A673 (cell line): Measurements from ENCODE around the gene ATF5. TPM values are rescaled to one million over a fixed set of nuclear protein-coding genes. Genes with fewer than 3 reads are reported as not detected.

Source experiments
- BruUV-seq: library from RNA; stranded (reverse); fragments of 400-500 nt; replicated peaks from 2 replicates; lab custom pipeline; 2021; lab: Mats Ljungman, UMichigan
- CTCF ChIA-PET: fragments of 300-600 bp; sonication (Branson Sonifier 250); formaldehyde crosslinking; loops from one replicate; lab custom pipeline; 2022; ENCODE audit warnings: antibody characterized with exemption; lab: Charles Lee
- POLR2A ChIA-PET: fragments of 300-600 bp; sonication (Branson Sonifier 250); formaldehyde crosslinking; loops from one replicate; lab custom pipeline; 2022; ENCODE audit warnings: antibody characterized with exemption; ENCODE audit not compliant: low non-redundant PET; lab: Charles Lee
- DNase-seq: peaks from one replicate; pipeline ENCODE4 v3.0.0-alpha.2; 2015; ENCODE audit warnings: low spot score
- H3K27ac ChIP-seq: fragments of 200-600 bp; sonication (generic); 2 replicates; pipeline ENCODE4 v1.5.1; 2016; ENCODE audit warnings: mixed run types, low read depth, mild to moderate bottlenecking, mixed read lengths, antibody characterized with exemption, low read length; ENCODE audit not compliant: poor library complexity, severe bottlenecking
- H3K27me3 ChIP-seq: fragments of 200-600 bp; sonication (generic); replicated peaks from 2 replicates; pipeline ENCODE4 v1.6.1; 2017; ENCODE audit warnings: mixed run types, low read depth, mild to moderate bottlenecking, mixed read lengths, antibody characterized with exemption, low read length; ENCODE audit not compliant: insufficient read depth, poor library complexity
- H3K36me3 ChIP-seq: fragments of 200-600 bp; sonication (generic); 2 replicates; pipeline ENCODE4 v1.6.1; 2016; ENCODE audit warnings: mixed run types, mild to moderate bottlenecking, mixed read lengths, antibody characterized with exemption, low read length; ENCODE audit not compliant: insufficient read depth, poor library complexity, severe bottlenecking
- H3K4me1 ChIP-seq: fragments of 200-600 bp; sonication (generic); 2 replicates; pipeline ENCODE4 v1.6.1; 2017; ENCODE audit warnings: mixed run types, mild to moderate bottlenecking, mixed read lengths, antibody characterized with exemption, low read length; ENCODE audit not compliant: insufficient read depth, poor library complexity, severe bottlenecking
- H3K4me3 ChIP-seq: fragments of 200-600 bp; sonication (generic); 2 replicates; pipeline ENCODE4 v1.5.1; 2016; ENCODE audit warnings: low read depth, mixed run types, mild to moderate bottlenecking, mixed read lengths, low read length; ENCODE audit not compliant: poor library complexity, severe bottlenecking
- H3K9me3 ChIP-seq: fragments of 200-600 bp; sonication (generic); 2 replicates; pipeline ENCODE4 v1.6.1; 2016; ENCODE audit warnings: mixed run types, low read depth, mild to moderate bottlenecking, mixed read lengths, antibody characterized with exemption, low read length; ENCODE audit not compliant: poor library complexity, severe bottlenecking
- EZH2 ChIP-seq: fragments of 200-600 bp; sonication (generic); IDR thresholded peaks from 2 replicates; pipeline ENCODE4 v1.6.1; 2017; ENCODE audit warnings: borderline replicate concordance, low read depth, mild to moderate bottlenecking, mixed read lengths, antibody characterized with exemption, low read length; ENCODE audit not compliant: poor library complexity, severe bottlenecking
- intact Hi-C: fragments of 100-400 bp; cut with micrococcal nuclease; formaldehyde crosslinking; loops from one replicate; pipeline ENCODE4 v1.10.0; 2022; ENCODE audit not compliant: unreplicated experiment
- total RNA-seq: library from RNA; stranded (reverse); gene quantifications from 2 replicates; pipeline ENCODE4 v1.2.3, GENCODE V29; 2021
- TF ChIP-seq, protein P1 (sequence below): fragments of 300-800, 200-600 bp; sonication (generic); conservative IDR thresholded peaks from 2 replicates; pipeline ENCODE4 v1.5.1; 2017; ENCODE audit warnings: low read depth, mild to moderate bottlenecking, antibody characterized with exemption, low read length, moderate library complexity, mixed read lengths

The ATF5 gene
- total RNA-seq, 1 experiment from 2014 or later: 302 TPM

DNA sequence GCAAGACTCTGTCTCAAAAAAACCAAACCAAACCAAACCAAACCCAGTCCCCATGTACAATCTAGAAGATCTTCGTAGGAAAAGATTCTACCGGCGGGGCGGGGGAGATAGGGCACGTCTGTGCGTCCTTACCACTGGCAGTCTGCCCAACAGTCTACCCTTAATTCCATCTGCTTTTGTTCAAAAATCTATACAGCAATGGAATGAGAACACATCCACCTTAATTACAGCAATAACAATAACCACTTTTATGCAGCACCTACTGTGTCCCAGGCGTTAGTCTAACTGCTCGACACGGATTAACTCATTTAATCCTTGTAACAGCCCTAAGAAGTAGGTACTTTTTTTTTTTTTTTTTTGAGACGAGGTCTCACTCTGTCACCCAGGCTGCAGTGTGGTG is 2.5 kb upstream of the ATF5 start:
- no peak for TF ChIP-seq EZH2
- TF ChIP-seq, protein P1, sequence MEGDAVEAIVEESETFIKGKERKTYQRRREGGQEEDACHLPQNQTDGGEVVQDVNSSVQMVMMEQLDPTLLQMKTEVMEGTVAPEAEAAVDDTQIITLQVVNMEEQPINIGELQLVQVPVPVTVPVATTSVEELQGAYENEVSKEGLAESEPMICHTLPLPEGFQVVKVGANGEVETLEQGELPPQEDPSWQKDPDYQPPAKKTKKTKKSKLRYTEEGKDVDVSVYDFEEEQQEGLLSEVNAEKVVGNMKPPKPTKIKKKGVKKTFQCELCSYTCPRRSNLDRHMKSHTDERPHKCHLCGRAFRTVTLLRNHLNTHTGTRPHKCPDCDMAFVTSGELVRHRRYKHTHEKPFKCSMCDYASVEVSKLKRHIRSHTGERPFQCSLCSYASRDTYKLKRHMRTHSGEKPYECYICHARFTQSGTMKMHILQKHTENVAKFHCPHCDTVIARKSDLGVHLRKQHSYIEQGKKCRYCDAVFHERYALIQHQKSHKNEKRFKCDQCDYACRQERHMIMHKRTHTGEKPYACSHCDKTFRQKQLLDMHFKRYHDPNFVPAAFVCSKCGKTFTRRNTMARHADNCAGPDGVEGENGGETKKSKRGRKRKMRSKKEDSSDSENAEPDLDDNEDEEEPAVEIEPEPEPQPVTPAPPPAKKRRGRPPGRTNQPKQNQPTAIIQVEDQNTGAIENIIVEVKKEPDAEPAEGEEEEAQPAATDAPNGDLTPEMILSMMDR: no peak
- Histone ChIP-seq H3K4me3 (no peak overlapping the region), H3K9me3 (no peaks in the 10 kb centered on the region), H3K36me3 (peaks cover 64% of the 10 kb centered on the region), H3K4me1 (peaks cover 46% of the 10 kb centered on the region), H3K27me3 (no peaks in the 10 kb centered on the region), H3K27ac (peak overlapping the region; percentile 100)
- POLR2A ChIA-PET: interaction anchor here (1.0 kb wide), 1 partner anchor 50 kb away, joined by 5 read pairs; the partner anchor contains the start of gene AKT1S1
- DNase-seq: no peak
- BruUV-seq: no TSS peak
- intact Hi-C loops: loop anchor here (10.0 kb wide), 1 partner anchor 162 kb away; the partner anchor contains the start of genes AP2A1 and TSKS
- CTCF ChIA-PET: no interaction called here

- TF ChIP-seq EZH2: no peak
- TF ChIP-seq, protein P1: no peak
- POLR2A ChIA-PET: interaction anchor here (0.5 to 0.6 kb wide), 2 partner anchors 36 to 153 kb away, joined by 3 to 12 read pairs; no protein-coding TSS in a partner anchor
- peak overlapping the region; percentile 100 for H3K27ac ChIP-seq
- peaks cover 67% of the 10 kb centered on the region for H3K36me3 ChIP-seq
- no TSS peak for BruUV-seq
- DNase-seq: no peak
- H3K9me3 ChIP-seq: no peaks in the 10 kb centered on the region
- no peaks in the 10 kb centered on the region for H3K27me3 ChIP-seq
- peaks cover 53% of the 10 kb centered on the region for H3K4me1 ChIP-seq
- CTCF ChIA-PET: no interaction called here
- H3K4me3 ChIP-seq: peak overlapping the region; percentile 79
- intact Hi-C loops: loop anchor here (10.0 kb wide), 1 partner anchor 163 kb away; the partner anchor contains the start of genes AP2A1 and TSKS
Measured at GRCh38 chr19:49927526-49928264, 1.3 kb upstream of the ATF5 start.

GRCh38 chr19:49929611-49930482 is 842 bp downstream of the ATF5 start:
- Histone ChIP-seq H3K4me1 (peaks cover 35% of the 10 kb centered on the region), H3K27me3 (no peaks in the 10 kb centered on the region), H3K27ac (peak overlapping the region; percentile 100), H3K9me3 (no peaks in the 10 kb centered on the region), H3K4me3 (peak overlapping the region; percentile 79), H3K36me3 (peaks cover 66% of the 10 kb centered on the region)
- peak; percentile 96 for DNase-seq
- no TSS peak for BruUV-seq
- TF ChIP-seq EZH2: no peak
- TF ChIP-seq, protein P1: no peak
- CTCF ChIA-PET: interaction anchor here (0.6 kb wide), 1 partner anchor 16 kb away, joined by 3 read pairs; no protein-coding TSS in a partner anchor
- POLR2A ChIA-PET: interaction anchor here (0.6 to 1.2 kb wide), 9 partner anchors 11 to 290 kb away, joined by 3 to 10 read pairs (median 6); partner anchors contain the start of genes AKT1S1 and TBC1D17
- intact Hi-C loops: loop anchor here (10.0 kb wide), 1 partner anchor 165 kb away; the partner anchor contains the start of genes AP2A1 and TSKS
